ENCODE results near the gene ADCY4. TPM values are rescaled to one million over a fixed set of nuclear protein-coding genes. Genes with fewer than 3 reads are reported as not detected.
A peak's percentile ranks its signal among the peaks of the same experiment; 100 is the strongest.

The ADCY4 gene
- total RNA-seq, 1 donor from 2014 or later = 68.1 TPM

DNA sequence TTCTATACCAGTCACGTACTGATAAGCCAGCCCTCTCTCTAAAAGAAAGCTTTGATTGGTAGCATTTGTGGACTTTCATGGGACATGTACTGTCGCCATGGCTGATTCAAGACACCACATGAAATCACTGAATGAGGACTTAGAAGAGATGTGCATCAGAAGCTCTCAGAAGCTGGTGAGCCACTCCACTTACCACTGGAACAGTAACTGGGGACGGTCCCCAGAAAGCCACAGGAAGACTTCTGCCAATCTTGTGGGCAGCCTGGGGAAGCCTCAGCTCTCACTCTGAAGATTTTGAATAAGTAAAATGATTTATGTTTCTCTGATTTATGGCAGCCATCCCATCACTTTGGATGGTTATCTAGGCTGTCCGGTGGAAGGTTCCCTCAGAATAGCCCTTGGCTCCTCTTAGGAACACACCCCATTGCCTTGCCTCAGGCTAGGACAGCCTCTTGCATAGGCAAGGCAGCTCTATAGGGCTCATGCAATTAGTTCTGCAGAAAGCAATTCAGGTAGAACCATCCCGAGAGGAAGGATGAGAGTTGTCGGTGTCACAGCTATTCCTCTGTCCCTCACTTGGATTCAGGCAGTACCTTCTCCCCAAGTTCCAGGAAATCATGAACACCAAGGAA, 45.1 kb downstream of the ADCY4 start:
- intact Hi-C loops (cut with DNase I) = no loop called here
- DNase-seq (ENCODE audit: low spot score) = no peak
- no peak for ATAC-seq

DNA sequence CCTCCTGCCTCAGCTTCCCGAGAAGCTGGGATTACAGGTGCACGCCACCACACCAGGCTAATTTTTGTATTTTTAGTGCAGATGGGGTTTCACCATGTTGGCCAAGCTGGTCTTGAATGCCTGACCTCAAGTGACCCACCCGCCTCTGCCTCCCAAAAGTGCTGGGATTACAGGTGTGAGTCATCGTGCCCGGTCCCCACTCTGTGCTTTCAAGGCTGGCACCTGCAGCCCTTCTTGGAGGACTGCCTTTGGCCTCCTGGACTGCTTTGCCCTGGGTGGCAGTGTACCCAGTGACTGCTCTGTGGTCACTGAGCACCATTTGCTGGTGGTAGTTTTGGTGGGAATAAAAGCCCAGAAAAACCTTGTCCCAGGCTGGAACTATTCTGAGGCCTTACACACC, 47.9 kb downstream of the ADCY4 start:
- DNase-seq (ENCODE audit: low spot score) (no peak), ATAC-seq (no peak)
- intact Hi-C loops (cut with DNase I) = no loop called here

DNA sequence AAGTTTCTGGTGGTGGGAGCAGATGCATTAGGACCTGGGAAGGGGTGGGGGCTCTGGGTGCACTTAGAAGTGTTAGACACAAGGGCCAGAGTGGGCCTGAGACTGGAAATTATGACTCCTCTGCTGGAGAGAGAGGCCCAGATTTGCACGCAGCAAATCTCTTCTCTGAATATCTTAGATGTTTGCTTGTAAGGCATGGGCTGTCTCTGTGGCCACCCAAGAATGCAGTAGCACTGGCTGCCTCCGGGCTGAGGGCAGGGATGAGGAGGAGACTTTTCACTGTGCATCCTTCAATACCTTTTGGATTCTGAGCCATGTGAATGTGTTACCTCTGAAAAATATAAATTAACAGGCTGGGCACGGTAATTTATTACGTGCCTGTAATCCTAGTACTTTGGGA, 49.5 kb downstream of the ADCY4 start:
- DNase-seq (ENCODE audit: low spot score) (no peak), ATAC-seq (no peak)
- intact Hi-C loops (cut with DNase I) = no loop called here

DNA sequence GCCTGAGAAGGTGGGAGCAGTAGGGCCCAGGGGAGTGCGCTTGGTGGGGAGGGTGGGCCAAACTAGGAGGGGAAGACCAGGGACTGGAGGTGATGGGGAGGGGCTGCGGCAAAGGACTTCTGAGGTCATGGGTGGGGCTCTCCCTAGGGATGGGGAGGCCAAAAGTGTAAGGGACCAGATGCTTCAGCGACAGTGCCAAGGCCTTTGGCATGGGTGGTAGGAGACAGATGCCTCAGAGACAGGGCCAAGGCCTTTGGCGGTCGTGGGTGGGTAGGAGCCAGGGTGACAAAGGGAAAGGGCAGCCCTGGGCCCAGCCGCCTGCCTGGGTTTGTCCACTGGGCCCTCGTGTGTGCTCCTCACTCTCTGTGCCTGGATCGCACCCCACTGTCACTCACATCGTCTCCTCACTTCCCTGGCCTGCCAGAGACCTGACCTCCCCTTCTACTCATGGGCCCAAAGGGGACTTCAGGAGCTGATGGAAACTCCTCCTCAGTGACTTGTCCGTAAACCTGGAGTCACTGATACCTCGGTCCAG, 50.3 kb downstream of the ADCY4 start:
- ATAC-seq (no peak), DNase-seq (ENCODE audit: low spot score) (no peak)
- intact Hi-C loops (cut with DNase I) = no loop called here

DNA sequence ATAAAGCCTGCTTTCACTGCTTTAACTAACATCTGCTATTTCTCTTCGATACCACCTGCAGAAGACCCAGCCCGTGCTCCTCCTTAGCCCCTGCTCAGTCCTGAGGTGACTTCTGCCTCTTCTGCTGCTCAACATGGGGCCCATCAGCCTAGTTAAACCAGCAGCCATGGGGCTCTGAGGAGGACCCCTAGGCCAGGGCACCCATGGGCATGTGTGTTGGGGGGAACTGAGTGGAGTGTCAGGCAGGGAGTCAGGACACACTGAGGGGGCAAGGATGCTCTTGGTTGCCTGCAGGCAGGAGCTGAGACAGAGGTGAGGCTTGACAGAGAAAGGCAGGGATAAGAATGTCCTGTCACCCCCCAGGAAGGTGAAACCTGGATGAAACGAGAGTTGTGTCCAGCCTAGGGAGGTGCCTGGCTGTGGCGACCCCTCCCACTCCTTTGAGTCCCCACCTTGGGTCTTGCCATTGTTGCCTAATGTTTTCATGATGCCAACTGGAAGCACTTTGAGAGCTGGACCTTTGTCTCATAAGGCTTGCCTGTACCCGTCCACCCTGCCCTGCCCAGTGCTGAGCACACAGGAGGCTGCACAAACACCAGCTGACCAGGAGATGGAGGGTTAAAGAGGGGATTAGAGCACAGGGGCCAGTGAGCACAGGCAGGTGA, 50.9 kb downstream of the ADCY4 start:
- ATAC-seq (no peak), DNase-seq (ENCODE audit: low spot score) (no peak)
- intact Hi-C loops (cut with DNase I) = no loop called here

DNA sequence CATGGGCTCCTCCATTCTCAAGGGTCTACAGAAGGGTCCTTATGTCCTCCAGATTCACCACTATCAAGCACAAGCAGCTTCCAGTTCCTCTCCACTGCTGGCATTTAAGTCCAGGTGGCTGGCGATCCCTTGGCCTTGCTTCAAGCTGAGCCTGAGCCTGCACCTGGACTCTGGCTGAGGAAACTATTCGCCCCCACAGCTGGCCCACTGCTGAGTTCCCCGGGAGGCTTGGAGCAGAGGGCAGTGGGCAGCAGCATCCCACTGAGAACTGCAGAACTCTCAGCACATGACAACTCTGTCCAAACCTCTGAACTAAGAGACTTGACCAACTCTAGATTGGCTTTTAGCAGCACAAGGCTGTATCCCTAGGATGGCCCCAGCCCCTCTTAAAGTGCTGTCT, 52.1 kb downstream of the ADCY4 start:
- intact Hi-C loops (cut with DNase I) = no loop called here
- no peak for ATAC-seq

DNA sequence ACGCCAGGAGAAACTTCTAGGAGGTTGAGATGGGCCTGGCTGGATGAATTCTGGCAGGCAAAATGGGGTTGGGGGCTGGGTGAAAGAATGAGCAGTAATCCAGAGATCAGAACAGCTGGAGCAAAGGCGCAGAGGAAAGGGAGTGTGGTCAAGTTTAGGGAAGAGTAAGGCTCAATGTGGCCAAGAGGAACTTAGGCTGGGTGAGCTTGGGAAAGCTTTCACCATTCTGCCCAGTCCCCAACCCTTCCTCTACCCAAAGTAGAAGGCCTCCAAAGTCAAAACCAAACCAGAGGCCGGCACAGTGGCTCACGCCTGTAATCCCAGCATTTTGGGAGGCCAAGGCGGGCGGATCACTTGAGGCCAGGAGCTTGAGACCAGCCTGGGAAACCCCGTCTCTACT, 53.2 kb downstream of the ADCY4 start:
- intact Hi-C loops (cut with DNase I) = no loop called here
- DNase-seq (ENCODE audit: low spot score) (no peak), ATAC-seq (no peak)

More for the DNA sequence above, 52.1 kb downstream of the ADCY4 start:
- DNase-seq (ENCODE audit: low spot score) = no peak

DNA sequence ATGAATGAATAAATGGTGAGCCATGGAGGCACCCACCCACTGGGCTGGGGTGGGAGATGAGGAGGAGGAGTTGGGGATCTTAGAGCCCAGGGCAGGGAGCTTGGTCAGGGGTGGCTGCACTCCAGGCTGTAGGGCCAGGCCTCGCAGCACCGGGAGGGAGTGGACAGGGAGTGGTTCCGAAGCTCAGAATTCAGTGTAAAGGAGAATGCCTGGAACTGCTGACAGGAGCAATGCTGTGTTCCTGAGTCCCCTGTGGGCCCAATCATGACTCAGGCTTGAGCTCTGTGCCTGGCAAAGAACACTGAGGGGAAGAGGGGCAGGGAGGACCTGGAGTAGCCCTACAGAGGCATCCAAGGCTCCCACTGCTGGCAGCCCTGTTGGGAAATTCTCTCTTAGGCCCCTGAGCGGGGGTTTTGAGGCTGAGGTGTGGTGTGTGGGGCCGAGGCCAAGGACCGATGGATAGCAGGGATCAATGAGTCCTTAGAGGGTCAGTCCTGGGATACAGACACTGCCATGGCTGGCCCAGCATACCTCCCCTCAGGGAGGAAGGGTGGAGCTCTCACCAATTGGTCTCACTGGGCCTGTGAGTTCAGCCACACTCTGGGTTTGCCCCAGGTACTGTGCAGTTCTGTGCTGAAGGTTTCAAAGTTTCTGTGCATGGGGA, 53.9 kb downstream of the ADCY4 start:
- DNase-seq (ENCODE audit: low spot score) = no peak
- peak; percentile 77 for ATAC-seq
- intact Hi-C loops (cut with DNase I) = no loop called here

DNA sequence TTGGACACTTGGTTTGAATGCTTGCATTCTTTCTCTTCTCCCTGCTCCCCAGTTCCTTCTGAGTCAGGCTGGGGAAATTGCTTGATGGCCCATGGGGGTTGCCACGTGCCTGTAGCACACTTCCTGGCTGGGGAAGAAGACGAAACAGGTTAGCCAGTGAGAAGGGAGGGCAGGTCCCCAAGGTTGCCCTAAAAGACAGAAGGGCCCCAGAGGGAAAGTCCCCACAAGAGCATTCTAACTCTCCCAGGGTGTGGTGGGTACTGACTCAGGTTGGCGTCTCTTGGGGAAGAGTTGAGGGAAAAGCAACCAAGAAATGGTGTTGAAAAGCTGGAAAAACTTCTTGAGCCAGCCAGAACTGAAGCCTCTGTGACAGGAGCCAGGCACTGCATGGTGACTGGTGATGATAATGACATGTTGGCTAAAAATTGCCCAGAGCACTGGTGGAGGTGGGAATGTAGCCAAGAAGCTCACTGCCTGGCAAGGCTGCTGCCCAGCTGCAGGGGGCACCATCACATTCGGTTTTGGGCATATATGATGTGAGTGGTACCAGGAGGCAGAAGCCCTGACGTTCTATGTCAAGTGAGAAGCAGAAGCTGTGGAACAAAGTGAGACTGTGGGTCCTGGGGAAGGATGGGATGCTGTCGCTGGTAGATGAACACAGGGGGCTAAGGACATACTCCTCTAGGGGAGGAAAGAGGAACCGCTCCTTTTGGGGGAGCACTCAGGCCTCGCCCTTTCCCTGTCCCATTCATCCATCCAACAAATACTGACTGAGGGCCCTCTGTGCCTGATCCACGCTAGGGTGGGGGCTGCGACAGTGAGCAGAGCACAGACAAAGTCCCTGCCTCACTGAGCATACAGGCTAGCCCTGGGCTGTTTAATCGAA, 55.3 kb downstream of the ADCY4 start:
- no peak for DNase-seq (ENCODE audit: low spot score)
- ATAC-seq = no peak
- intact Hi-C loops (cut with DNase I) = no loop called here

DNA sequence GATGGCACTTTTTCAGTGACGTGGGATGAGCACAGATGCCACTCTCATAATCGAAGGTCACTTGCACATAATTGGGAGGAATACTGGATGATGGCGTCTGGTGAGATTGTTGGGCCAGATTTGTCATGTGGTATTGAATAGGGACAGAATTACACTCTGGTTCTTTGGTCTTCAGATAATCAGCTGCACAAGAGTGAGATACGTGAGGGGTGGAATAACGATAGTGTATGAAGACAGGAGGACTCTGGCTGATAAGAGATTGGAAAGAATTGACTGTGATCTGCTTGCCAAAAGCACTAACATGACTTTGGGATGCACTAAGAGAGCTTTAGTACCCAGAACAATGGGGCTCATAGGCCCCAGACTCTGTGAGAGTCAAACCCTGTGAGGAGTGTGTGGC, 56.4 kb downstream of the ADCY4 start:
- DNase-seq (ENCODE audit: low spot score) (no peak), ATAC-seq (no peak)
- intact Hi-C loops (cut with DNase I) = no loop called here

DNA sequence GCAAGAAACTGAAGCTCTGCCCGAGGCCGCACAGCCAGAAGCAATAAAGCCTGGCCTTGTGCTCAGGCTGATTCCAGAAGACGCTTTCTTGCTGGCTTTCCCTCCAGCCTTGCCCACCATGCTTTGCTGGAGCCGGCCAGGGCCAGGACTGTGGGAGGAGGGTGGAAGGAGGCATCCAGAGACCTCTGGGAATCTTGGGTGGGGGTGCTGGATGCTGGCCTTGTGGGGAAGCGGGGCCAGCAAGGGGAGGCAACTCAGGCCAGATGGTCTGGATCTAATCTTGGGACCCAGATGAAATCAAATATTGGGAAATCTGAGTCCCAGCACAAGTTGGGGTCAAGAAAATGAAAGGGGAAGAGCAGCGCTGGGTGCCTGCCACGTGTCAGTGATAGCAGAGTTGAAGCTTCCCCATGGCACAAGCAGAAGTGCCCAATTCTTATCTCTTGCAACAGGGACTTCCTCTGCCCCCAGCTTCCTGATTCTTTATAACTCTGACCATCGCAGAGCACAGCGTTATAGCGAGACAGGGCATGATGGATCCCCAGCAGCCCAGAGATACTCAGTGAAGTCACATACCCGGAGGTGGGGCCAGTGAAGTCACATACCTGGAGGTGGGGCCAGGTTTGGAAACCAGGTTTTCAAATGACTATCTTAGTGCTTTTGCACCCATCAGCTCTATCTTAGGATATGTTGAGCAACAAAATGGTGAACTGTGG, 57.1 kb downstream of the ADCY4 start:
- ATAC-seq (peak; percentile 31), DNase-seq (ENCODE audit: low spot score) (no peak)
- intact Hi-C loops (cut with DNase I) = no loop called here

DNA sequence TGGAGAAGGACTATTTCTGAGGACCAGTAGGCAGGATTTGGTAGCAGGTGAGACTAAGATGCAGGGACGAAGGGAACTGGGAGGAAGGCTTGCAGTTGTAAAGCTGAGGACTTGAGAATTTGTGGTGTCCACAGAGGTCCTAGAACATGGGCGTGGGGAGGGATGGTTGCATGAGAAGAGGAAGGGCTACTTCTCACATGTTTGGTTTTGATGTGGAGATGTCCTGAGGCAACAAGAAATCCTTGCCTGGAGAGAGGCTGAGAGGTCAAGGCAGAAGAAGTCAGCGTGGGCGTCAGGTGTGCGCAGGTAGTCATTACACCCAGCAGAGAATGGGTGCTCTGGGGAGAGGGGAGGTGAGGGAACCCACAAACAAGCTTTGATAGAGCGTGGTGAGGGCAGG, 57.8 kb downstream of the ADCY4 start:
- DNase-seq (ENCODE audit: low spot score) = no peak
- intact Hi-C loops (cut with DNase I) = no loop called here
- no peak for ATAC-seq

DNA sequence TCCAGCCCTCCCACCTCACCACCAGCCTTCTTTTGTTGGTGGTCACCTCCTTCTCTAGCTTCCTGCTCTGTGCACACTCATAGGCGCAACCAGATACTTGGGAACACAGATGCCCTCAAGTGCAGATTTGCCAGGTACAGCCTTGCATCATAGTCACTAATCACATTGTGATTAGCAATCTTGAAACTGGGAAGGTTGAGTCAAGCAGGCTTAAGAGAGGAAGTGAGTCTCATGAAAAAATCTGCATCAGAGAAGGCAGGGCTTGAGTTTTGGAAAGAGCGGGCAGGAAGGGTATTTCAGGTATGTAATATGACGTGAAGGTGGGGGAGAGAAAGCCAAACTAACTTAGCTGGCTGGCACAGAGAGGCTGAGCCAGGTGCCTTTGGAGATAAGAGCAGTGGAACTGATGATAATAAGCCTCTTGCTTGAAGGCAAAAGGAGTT, 60.7 kb downstream of the ADCY4 start:
- intact Hi-C loops (cut with DNase I) = no loop called here
- no peak for DNase-seq (ENCODE audit: low spot score)
- ATAC-seq = no peak

DNA sequence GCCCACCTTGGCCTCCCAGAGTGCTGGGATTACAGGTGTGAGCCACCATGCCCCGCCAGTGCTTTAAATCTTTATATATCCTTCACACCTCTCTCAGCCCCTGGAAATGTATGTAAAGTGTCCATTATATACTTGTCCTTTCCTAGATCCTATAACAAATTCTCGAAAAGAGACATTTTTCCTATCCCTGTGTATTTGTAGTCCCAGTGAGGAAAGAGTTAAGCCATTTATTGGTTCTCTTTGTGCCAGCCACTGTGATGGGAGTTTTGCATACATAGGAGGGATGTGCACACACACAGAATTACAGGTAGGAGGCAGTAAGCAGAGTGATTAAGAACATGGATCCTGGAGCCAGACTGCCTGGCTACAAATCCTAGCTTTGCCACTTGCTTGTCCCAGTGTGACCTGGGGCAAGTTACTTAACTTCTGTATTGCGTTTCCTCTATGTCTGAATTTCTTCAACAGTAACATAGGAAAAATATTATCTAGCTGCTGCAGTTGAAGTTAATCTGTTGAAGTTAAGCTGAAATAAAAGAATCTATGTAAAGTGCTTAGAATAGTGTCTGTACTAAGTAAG, 61.4 kb downstream of the ADCY4 start:
- no peak for ATAC-seq
- intact Hi-C loops (cut with DNase I) = no loop called here
- DNase-seq (ENCODE audit: low spot score) = no peak

DNA sequence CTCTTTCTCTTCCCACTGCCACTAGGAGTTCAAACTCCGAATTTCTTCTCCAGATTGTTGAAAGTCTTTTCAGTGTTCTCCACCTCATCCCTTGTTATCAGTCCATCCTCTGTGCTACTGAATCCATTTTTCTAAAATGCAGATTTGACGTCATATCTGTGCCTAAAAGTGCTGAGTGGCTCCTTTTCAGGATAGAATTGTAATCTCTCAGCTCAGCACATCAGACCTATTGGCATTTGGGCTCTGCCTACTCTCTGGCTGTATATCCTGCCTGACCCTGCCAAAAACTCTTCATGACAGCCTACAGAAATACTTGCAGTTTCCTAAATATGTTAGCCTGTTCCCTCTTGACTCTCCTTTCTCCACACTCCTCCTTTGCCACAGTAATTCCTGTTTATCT, 62.4 kb downstream of the ADCY4 start:
- intact Hi-C loops (cut with DNase I) = no loop called here
- DNase-seq (ENCODE audit: low spot score) = no peak
- no peak for ATAC-seq

DNA sequence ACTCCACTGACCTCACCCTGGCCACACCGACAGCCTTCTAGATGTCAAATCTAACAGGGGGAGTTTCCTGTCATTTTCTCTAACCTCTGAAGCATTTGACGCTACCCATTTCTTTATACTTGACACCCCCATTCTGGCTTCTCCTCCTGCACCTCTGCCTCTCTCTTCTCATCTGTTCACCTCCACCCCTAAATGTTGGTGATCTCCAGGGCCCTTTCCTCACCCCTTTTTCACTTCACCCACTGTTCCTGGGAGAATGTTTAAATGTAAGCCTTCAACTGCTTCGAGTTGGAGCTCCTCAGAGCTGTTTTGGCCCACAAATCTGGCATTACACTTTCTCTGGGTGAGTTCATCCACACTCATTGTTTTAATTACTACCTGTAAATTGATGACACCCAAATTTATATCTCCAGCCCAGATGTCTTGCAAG, 63.0 kb downstream of the ADCY4 start:
- intact Hi-C loops (cut with DNase I) = no loop called here
- DNase-seq (ENCODE audit: low spot score) = no peak
- no peak for ATAC-seq

DNA sequence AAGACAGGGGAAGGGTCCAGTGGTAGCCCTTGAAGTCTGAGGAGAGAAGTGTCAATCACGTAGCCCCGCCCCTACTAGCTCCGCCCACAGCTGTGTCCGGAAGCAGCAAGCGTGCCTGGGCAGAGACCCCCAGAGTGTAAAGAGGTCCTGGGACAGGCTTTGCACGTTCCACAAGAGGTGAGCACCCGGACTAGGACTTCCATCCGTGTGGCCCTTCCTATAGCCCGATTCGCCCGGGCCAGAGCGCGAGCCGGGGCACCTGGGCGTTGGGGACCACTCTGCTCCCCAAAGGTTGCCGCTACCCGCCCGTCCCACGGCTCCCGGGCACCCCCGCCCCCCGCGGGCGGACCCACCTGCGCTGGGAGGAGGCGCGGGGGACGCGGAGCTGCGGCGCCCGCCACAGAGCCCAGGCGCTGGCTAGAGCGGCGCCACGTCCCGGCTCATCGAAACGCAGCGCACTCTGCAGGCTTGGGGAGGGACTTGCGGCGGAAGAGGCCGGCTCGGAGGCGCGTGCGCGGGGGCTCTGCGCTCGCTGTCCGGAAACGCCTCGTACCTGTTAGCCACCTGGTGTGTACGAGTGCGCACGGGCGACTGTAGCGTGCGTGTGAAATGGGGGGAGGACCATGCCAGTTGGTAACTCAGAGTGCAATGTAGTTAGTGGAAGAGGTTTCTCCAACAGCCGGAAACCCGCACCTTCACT, 63.6 kb downstream of the ADCY4 start, which contains the start of gene RABGGTA:
Gene RABGGTA, minus strand, starts transcription at position 464 of the 700 bp plus-strand sequence. CDS start 482 bp downstream, outside the sequence.
- intact Hi-C loops (cut with DNase I) = no loop called here
- ATAC-seq = peak; percentile 95
- DNase-seq (ENCODE audit: low spot score) = peak; percentile 91
